Hepatocyte (in vitro differentiated cells): ENCODE measurements around the gene MAPK4. TPM values are rescaled to one million over a fixed set of nuclear protein-coding genes. Genes with fewer than 3 reads are reported as not detected.

Experiments
- DNase-seq: peaks from one replicate; pipeline ENCODE4 v3.0.0-alpha.2; 2016; ENCODE audit warnings: low spot score
- H2AFZ ChIP-seq: fragments of 200-600 bp; sonication (generic); 2 replicates; pipeline ENCODE4 v1.6.0; 2016; ENCODE audit warnings: antibody characterized with exemption, mild to moderate bottlenecking
- H3K27ac ChIP-seq: fragments of 200-600 bp; sonication (generic); 2 replicates; pipeline ENCODE4 v1.5.1; 2016; ENCODE audit warnings: mild to moderate bottlenecking
- H3K27me3 ChIP-seq: fragments of 200-600 bp; sonication (generic); 2 replicates; pipeline ENCODE4 v1.6.1; 2016
- H3K36me3 ChIP-seq: fragments of 200-600 bp; sonication (generic); replicated peaks from 2 replicates; pipeline ENCODE4 v1.5.1; 2016; ENCODE audit warnings: low read depth; ENCODE audit not compliant: insufficient read depth
- H3K4me1 ChIP-seq: fragments of 200-600 bp; sonication (generic); 2 replicates; pipeline ENCODE4 v1.5.1; 2016; ENCODE audit warnings: mild to moderate bottlenecking, moderate library complexity; ENCODE audit not compliant: insufficient read depth
- H3K4me2 ChIP-seq: fragments of 200-600 bp; sonication (generic); 2 replicates; pipeline ENCODE4 v1.6.0; 2016
- H3K4me3 ChIP-seq: fragments of 200-600 bp; sonication (generic); 2 replicates; pipeline ENCODE4 v1.5.1; 2016; ENCODE audit warnings: mild to moderate bottlenecking
- H3K79me2 ChIP-seq: fragments of 200-600 bp; sonication (generic); 2 replicates; pipeline ENCODE4 v1.6.0; 2017; ENCODE audit warnings: mild to moderate bottlenecking
- H3K9me2 ChIP-seq: fragments of 200-600 bp; sonication (generic); replicated peaks from 2 replicates; pipeline ENCODE4 v1.6.0; 2017; ENCODE audit warnings: mild to moderate bottlenecking; ENCODE audit not compliant: insufficient read depth
- H3K9me3 ChIP-seq: fragments of 200-600 bp; sonication (generic); 2 replicates; pipeline ENCODE4 v1.5.1; 2016; ENCODE audit warnings: low read depth, mild to moderate bottlenecking
- H4K20me1 ChIP-seq: fragments of 200-600 bp; sonication (generic); 2 replicates; pipeline ENCODE4 v1.6.0; 2016; ENCODE audit warnings: mild to moderate bottlenecking; ENCODE audit not compliant: insufficient read depth, poor library complexity, severe bottlenecking
- EZH2 ChIP-seq: fragments of 200-600 bp; sonication (generic); IDR thresholded peaks from 2 replicates; pipeline ENCODE4 v1.6.1; 2016; ENCODE audit warnings: antibody characterized with exemption, mild to moderate bottlenecking, borderline replicate concordance
- EZH2phosphoT487 ChIP-seq: fragments of 200-600 bp; sonication (generic); IDR thresholded peaks from one replicate; pipeline ENCODE4 v1.6.1; 2018; ENCODE audit warnings: antibody characterized with exemption, mild to moderate bottlenecking, low read depth, moderate library complexity; ENCODE audit not compliant: unreplicated experiment, severe bottlenecking
- WGBS: methylation state at CpG from one replicate; pipeline ENCODE4 v1.1.6; 2016; ENCODE audit warnings: low lambda C conversion rate; ENCODE audit errors: missing lambda C conversion rate; 5-methylcytosine and 5-hydroxymethylcytosine counted together
- polyA plus RNA-seq: library from polyadenylated mRNA; unstranded; fragments of >200 nt; fragmentation: Nextera tagmentation; extraction: Ambion mirVana; gene quantifications from 2 replicates; pipeline ENCODE4 v1.2.1, GENCODE V29; 2016
- total RNA-seq: library from RNA; depleted of rRNA; stranded (reverse); fragments of >200 nt; gene quantifications from 2 replicates; pipeline ENCODE4 v1.2.3, GENCODE V29; 2014
- TF ChIP-seq, protein P1 (sequence below): fragments of 200-600 bp; sonication (generic); IDR thresholded peaks from 2 replicates; pipeline ENCODE4 v1.5.1; 2016; ENCODE audit warnings: antibody characterized with exemption, mild to moderate bottlenecking; ENCODE audit not compliant: poor library complexity

Gene MAPK4
- total and polyA plus RNA-seq, 2 experiments from 2014 or later: 2.0 to 2.4 TPM

DNA sequence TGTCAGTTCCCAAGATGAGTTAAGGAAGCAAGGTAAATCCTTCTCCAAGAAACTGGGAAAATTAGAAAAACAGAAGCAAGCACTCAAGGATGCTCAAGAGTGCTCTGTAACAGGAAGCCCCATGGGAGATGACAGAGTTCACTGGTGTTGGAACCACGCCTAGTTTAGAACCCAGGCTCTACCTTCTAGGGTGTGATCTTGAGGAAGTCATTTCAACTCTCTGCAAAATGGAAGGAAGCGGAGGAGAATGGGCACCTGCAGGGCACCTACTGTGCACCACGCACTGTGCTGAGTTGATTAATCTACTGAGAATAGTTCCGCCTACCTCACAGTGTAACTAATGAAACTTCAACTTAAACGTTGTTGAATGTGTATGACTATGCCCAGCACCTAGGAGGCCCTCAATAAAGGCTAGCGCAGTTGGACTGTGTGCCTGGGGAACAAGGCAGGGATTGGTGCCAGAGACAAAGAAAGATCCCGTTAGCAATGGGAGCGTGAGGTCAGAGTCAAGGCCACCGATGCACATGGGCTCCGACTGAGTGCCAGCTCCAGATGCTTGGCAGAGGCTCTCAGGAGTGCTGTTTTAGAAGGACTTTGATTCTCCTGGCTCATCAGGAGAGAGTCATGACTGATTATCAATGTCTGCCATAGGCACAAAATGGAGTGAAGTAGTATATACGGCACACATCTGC lies 93.7 kb downstream of the MAPK4 start:
- H3K36me3 ChIP-seq: no peaks in the 10 kb centered on the region
- H3K9me2 ChIP-seq: no peaks in the 10 kb centered on the region
- H3K27me3 ChIP-seq: no peaks in the 10 kb centered on the region
- H3K4me1 ChIP-seq: peaks cover 12% of the 10 kb centered on the region
- H3K9me3 ChIP-seq: no peaks in the 10 kb centered on the region
- H4K20me1 ChIP-seq: no peaks in the 10 kb centered on the region
- no peak overlapping the region for H2AFZ ChIP-seq
- no peaks in the 10 kb centered on the region for H3K79me2 ChIP-seq
- no peak for DNase-seq
- no peak for TF ChIP-seq EZH2phosphoT487
- TF ChIP-seq EZH2: no peak
- TF ChIP-seq, protein P1, sequence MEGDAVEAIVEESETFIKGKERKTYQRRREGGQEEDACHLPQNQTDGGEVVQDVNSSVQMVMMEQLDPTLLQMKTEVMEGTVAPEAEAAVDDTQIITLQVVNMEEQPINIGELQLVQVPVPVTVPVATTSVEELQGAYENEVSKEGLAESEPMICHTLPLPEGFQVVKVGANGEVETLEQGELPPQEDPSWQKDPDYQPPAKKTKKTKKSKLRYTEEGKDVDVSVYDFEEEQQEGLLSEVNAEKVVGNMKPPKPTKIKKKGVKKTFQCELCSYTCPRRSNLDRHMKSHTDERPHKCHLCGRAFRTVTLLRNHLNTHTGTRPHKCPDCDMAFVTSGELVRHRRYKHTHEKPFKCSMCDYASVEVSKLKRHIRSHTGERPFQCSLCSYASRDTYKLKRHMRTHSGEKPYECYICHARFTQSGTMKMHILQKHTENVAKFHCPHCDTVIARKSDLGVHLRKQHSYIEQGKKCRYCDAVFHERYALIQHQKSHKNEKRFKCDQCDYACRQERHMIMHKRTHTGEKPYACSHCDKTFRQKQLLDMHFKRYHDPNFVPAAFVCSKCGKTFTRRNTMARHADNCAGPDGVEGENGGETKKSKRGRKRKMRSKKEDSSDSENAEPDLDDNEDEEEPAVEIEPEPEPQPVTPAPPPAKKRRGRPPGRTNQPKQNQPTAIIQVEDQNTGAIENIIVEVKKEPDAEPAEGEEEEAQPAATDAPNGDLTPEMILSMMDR: no peak
- 97% methylated on average over 11 of the region's 11 CpGs for WGBS
- H3K4me3 ChIP-seq: no peak overlapping the region
- H3K4me2 ChIP-seq: no peak overlapping the region
- peak overlapping the region; percentile 80 for H3K27ac ChIP-seq

DNA sequence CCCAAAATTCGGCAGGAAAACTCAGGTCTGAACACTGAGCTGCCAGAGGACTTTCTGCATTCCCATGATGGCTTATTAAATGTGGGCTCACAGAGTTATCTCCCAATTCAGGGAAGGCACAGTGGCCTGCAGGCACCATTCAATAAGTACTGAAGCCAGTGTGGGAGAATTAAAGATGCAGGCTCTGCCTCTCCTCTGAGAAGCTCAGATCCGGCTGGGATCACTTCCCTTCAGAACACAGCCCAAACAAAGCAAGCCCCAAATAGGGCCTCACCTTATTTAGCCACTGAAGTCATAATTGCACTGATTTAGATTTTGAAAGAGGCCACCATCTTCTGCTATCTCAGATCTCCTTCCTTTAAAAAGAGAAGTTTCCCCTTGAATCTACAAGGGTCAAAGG lies 94.3 kb downstream of the MAPK4 start:
- Histone ChIP-seq H3K4me2 (peak overlapping the region; percentile 77), H2AFZ (no peak overlapping the region), H4K20me1 (no peaks in the 10 kb centered on the region), H3K36me3 (no peaks in the 10 kb centered on the region), H3K27me3 (no peaks in the 10 kb centered on the region), H3K27ac (peak overlapping the region; percentile 80), H3K79me2 (no peaks in the 10 kb centered on the region), H3K4me3 (no peak overlapping the region), H3K9me2 (no peaks in the 10 kb centered on the region), H3K4me1 (peaks cover 12% of the 10 kb centered on the region), H3K9me3 (no peaks in the 10 kb centered on the region)
- 80% methylated on average over 2 of the region's 2 CpGs for WGBS
- TF ChIP-seq, protein P1: no peak
- TF ChIP-seq EZH2phosphoT487 (no peak), EZH2 (no peak)
- DNase-seq: no peak

DNA sequence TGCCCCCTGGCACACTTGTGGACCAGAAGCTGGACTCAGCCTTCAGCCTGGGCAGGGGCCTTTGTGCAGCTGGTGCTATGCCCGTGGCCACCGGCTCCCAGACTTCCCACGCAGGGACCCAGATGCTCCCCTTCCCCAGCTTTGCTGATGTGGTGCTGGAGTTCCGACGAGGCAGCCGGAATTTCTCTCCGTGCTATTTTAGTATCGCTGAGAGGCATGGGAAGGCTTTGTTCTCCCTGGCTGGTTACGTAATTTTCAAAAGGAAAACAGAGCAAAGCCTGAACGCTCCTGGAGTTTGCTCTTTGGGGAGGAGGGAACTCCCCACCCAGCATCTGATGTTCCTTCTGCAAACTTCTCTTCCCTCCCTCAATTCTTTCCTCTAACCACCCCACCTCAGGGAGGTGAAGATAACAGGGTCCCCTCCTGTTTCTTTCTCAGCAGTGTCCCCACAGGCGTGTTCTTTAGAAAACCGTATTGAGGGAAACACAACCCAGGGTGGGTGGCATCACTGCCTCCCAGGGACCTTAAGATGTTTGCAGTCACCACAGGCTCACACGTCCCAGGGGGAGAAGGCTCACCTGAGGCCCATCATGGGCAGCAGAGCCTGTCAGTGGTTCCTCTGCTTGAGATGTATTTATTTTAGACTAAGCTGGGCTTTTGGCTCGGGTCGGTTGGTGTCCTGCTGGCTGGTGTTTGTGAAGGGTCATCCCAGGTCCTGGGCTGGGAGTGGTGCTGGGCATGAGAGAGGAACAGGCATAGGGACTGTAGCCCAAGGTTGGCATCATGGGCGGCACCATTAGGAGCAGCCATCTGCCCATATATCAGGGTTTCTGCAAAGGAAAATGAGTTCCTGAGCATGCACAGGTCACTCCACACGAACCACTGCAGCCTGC lies 95.0 kb downstream of the MAPK4 start:
- H3K9me2 ChIP-seq: no peaks in the 10 kb centered on the region
- no peak overlapping the region for H3K4me3 ChIP-seq
- no peaks in the 10 kb centered on the region for H3K27me3 ChIP-seq
- peaks cover 12% of the 10 kb centered on the region for H3K4me1 ChIP-seq
- peak overlapping the region; percentile 77 for H3K4me2 ChIP-seq
- H2AFZ ChIP-seq: no peak overlapping the region
- no peaks in the 10 kb centered on the region for H4K20me1 ChIP-seq
- no peaks in the 10 kb centered on the region for H3K79me2 ChIP-seq
- whole genome bisulfite sequencing: 53% methylated on average over 17 of the region's 17 CpGs
- peak overlapping the region; percentile 80 for H3K27ac ChIP-seq
- no peak for TF ChIP-seq EZH2phosphoT487
- no peak for TF ChIP-seq EZH2
- TF ChIP-seq, protein P1: no peak
- peak; percentile 33 for DNase-seq
- H3K36me3 ChIP-seq: no peaks in the 10 kb centered on the region
- H3K9me3 ChIP-seq: no peaks in the 10 kb centered on the region
